GM23338 (cell line): ENCODE results near the gene IRS1. TPM values are rescaled to one million over a fixed set of nuclear protein-coding genes. Genes with fewer than 3 reads are reported as not detected.

Source experiments
- ATAC-seq: fragments of 200-7000 bp; cut with Tn5 transposase; 3 replicates; pipeline ENCODE4 v1.9.1; 2020
- DNase-seq: peaks from one replicate; pipeline ENCODE4 v3.0.0-alpha.2; 2015; ENCODE audit warnings: low spot score
- H2AFZ ChIP-seq: fragments of 200-600 bp; sonication (generic); 2 replicates; pipeline ENCODE4 v1.8.0; 2016; ENCODE audit warnings: antibody characterized with exemption, mild to moderate bottlenecking, moderate library complexity
- H3F3A ChIP-seq: fragments of 200-600 bp; sonication (generic); replicated peaks from 2 replicates; pipeline ENCODE4 v1.8.0; 2017; ENCODE audit warnings: antibody characterized with exemption, mixed run types, low read depth
- H3K27ac ChIP-seq: fragments of 200-600 bp; sonication (generic); 2 replicates; pipeline ENCODE4 v1.6.1; 2016; ENCODE audit warnings: low read depth
- H3K27me3 ChIP-seq: fragments of 200-600 bp; sonication (generic); 2 replicates; pipeline ENCODE4 v1.8.0; 2016; ENCODE audit warnings: mild to moderate bottlenecking, mixed run types, moderate library complexity; ENCODE audit not compliant: insufficient read depth
- H3K36me3 ChIP-seq: fragments of 200-600 bp; sonication (generic); 2 replicates; pipeline ENCODE4 v1.8.0; 2016; ENCODE audit warnings: mild to moderate bottlenecking; ENCODE audit not compliant: insufficient read depth
- H3K4me1 ChIP-seq: fragments of 200-600 bp; sonication (generic); 2 replicates; pipeline ENCODE4 v1.8.0; 2016; ENCODE audit warnings: mild to moderate bottlenecking, moderate library complexity; ENCODE audit not compliant: insufficient read depth
- H3K4me2 ChIP-seq: fragments of 200-600 bp; sonication (generic); 2 replicates; pipeline ENCODE4 v1.7.1; 2017; ENCODE audit warnings: mixed run types
- H3K4me3 ChIP-seq: fragments of 200-600 bp; sonication (generic); 2 replicates; pipeline ENCODE4 v1.6.1; 2016; ENCODE audit warnings: mixed run types
- H3K79me2 ChIP-seq: fragments of 200-600 bp; sonication (generic); replicated peaks from 2 replicates; pipeline ENCODE4 v1.8.0; 2017; ENCODE audit warnings: mild to moderate bottlenecking; ENCODE audit not compliant: insufficient read depth
- H3K9me2 ChIP-seq: fragments of 200-600 bp; sonication (generic); 2 replicates; pipeline ENCODE4 v1.8.0; 2017; ENCODE audit not compliant: insufficient read depth
- H4K20me1 ChIP-seq: fragments of 200-600 bp; sonication (generic); replicated peaks from 2 replicates; pipeline ENCODE4 v1.8.0; 2017; ENCODE audit warnings: mild to moderate bottlenecking; ENCODE audit not compliant: insufficient read depth
- H3K27ac Mint-ChIP-seq: 2 replicates; pipeline ENCODE4 v1.8.0; 2020; ENCODE audit warnings: inconsistent platforms, mild to moderate bottlenecking, moderate library complexity, mixed read lengths
- H3K27me3 Mint-ChIP-seq: 3 replicates; pipeline ENCODE4 v1.8.0; 2022; ENCODE audit warnings: low read depth, mild to moderate bottlenecking, moderate library complexity, mixed read lengths, inconsistent platforms; ENCODE audit not compliant: insufficient read depth, poor library complexity
- H3K36me3 Mint-ChIP-seq: 3 replicates; pipeline ENCODE4 v1.8.0; 2021; ENCODE audit warnings: low read depth, mild to moderate bottlenecking, inconsistent platforms, moderate library complexity, mixed read lengths
- H3K4me1 Mint-ChIP-seq: 3 replicates; pipeline ENCODE4 v1.8.0; 2020; ENCODE audit warnings: mild to moderate bottlenecking, inconsistent platforms, mixed read lengths
- H3K4me3 Mint-ChIP-seq: 3 replicates; pipeline ENCODE4 v1.8.0; 2021; ENCODE audit warnings: moderate library complexity, mild to moderate bottlenecking, inconsistent platforms, mixed read lengths
- H3K9me3 Mint-ChIP-seq: 3 replicates; pipeline ENCODE4 v1.8.0; 2020; ENCODE audit warnings: moderate library complexity, mild to moderate bottlenecking, inconsistent platforms, mixed read lengths
- CREB1 ChIP-seq: fragments of 250-450 bp; sonication (Bioruptor Pico); IDR thresholded peaks from 2 replicates; pipeline ENCODE4 v1.5.0; 2020; ENCODE audit warnings: low read depth, mild to moderate bottlenecking, moderate library complexity
- EZH2 ChIP-seq: fragments of 200-600 bp; sonication (generic); IDR thresholded peaks from one replicate; pipeline ENCODE4 v1.8.0; 2017; ENCODE audit warnings: antibody characterized with exemption, mild to moderate bottlenecking, low read depth; ENCODE audit not compliant: unreplicated experiment
- EZH2phosphoT487 ChIP-seq: fragments of 200-600 bp; sonication (generic); IDR thresholded peaks from one replicate; pipeline ENCODE4 v1.8.1; 2018; ENCODE audit warnings: antibody characterized with exemption; ENCODE audit not compliant: unreplicated experiment
- STAT1 ChIP-seq: IDR thresholded peaks from one replicate; pipeline ENCODE4 v1.6.1; 2016; ENCODE audit warnings: antibody characterized with exemption; ENCODE audit not compliant: unreplicated experiment
- ZNF114 ChIP-seq: fragments of 250-450 bp; sonication (Bioruptor Pico); IDR thresholded peaks from 2 replicates; pipeline ENCODE4 v1.5.0; 2020; ENCODE audit warnings: mild to moderate bottlenecking, moderate library complexity
- ZNF331 ChIP-seq: fragments of 250-450 bp; sonication (Bioruptor Pico); IDR thresholded peaks from 2 replicates; pipeline ENCODE4 v1.5.0; 2020; ENCODE audit warnings: low read depth, mild to moderate bottlenecking, moderate library complexity
- polyA plus RNA-seq: library from polyadenylated mRNA; unstranded; fragments of >200 nt; fragmentation: Nextera tagmentation; extraction: Ambion mirVana; gene quantifications from 2 replicates; pipeline ENCODE4 v1.2.1, GENCODE V29; 2016
- total RNA-seq: library from RNA; depleted of rRNA; stranded (reverse); fragments of >200 nt; shearing (Covaris generic); gene quantifications from 2 replicates; pipeline ENCODE4 v1.2.3, GENCODE V29; 2014
- TF ChIP-seq, protein P1 (sequence below), 2 experiments: fragments of 200-600 bp in 1 of 2; sonication (generic) in 1 of 2; conservative IDR thresholded peaks; 2 replicates each; pipeline versions ENCODE4 v1.5.1 to v1.6.1; 2016 to 2017; ENCODE audit warnings: antibody characterized with exemption in 2 of 2, low read depth in 2 of 2, mild to moderate bottlenecking in 2 of 2, moderate library complexity in 1 of 2
- TF ChIP-seq, protein P2 (sequence below): IDR thresholded peaks from 2 replicates; pipeline ENCODE4 v1.6.1; 2016; ENCODE audit warnings: antibody characterized with exemption
- TF ChIP-seq, protein P3 (sequence below): IDR thresholded peaks from one replicate; pipeline ENCODE4 v1.6.1; 2018; ENCODE audit warnings: antibody characterized with exemption; ENCODE audit not compliant: unreplicated experiment

IRS1 gene
- total and polyA plus RNA-seq, 2 experiments from 2014 or later = 6.9 to 26.2 TPM

- H3K4me2 ChIP-seq = no peak overlapping the region
- peaks cover 69% of the 10 kb centered on the region for H3K79me2 ChIP-seq
- ATAC-seq = no peak
- peaks cover 5% of the 10 kb centered on the region for H3K4me1 Mint-ChIP-seq
- H3K36me3 ChIP-seq = no peaks in the 10 kb centered on the region
- no peak for DNase-seq
- H3K36me3 Mint-ChIP-seq = peaks cover 36% of the 10 kb centered on the region
- no peak overlapping the region for H3K4me3 ChIP-seq
- no peaks in the 10 kb centered on the region for H3K27me3 Mint-ChIP-seq
- H2AFZ ChIP-seq = no peak overlapping the region
- H3K9me2 ChIP-seq = peaks cover 2% of the 10 kb centered on the region; the same call in 1 of the 2 replicates
- H4K20me1 ChIP-seq = no peaks in the 10 kb centered on the region
- H3K27ac ChIP-seq = no peak overlapping the region
- no peaks in the 10 kb centered on the region for H3K27me3 ChIP-seq
- H3F3A ChIP-seq = no peaks in the 10 kb centered on the region
- H3K4me1 ChIP-seq = peaks cover 2% of the 10 kb centered on the region; the same call in 1 of the 2 replicates
- TF ChIP-seq STAT1 = no peak
- no peak overlapping the region; the same call in 1 of the 2 replicates for H3K27ac Mint-ChIP-seq
- peaks cover 17% of the 10 kb centered on the region for H3K9me3 Mint-ChIP-seq
- H3K4me3 Mint-ChIP-seq = no peak overlapping the region
Measured at GRCh38 chr2:226772389-226773179, 27.0 kb downstream of the IRS1 start.

DNA sequence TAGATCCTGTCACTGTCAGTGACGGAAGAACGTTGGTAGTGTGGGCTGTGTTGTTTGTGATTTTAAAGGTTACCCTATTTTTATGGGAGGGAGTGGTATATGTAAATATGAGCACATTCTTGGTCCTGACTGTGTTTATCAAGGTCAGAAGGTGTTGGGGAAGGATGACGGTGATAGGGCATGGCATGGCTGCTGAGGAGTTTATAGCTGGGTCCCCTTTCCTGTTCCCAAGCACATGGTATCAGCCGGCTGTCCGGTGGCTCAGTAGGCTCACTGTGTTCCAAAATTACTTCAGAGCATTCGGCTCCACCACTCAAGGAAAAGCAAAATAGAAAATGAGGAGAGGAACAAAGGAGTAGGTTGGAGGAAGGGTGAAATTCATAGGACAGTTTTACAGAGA, 28.6 kb downstream of the IRS1 start:
- Histone ChIP-seq H3K4me3 (no peak overlapping the region), H3K27ac (no peak overlapping the region)
- ATAC-seq = no peak
- TF ChIP-seq, protein P1, sequence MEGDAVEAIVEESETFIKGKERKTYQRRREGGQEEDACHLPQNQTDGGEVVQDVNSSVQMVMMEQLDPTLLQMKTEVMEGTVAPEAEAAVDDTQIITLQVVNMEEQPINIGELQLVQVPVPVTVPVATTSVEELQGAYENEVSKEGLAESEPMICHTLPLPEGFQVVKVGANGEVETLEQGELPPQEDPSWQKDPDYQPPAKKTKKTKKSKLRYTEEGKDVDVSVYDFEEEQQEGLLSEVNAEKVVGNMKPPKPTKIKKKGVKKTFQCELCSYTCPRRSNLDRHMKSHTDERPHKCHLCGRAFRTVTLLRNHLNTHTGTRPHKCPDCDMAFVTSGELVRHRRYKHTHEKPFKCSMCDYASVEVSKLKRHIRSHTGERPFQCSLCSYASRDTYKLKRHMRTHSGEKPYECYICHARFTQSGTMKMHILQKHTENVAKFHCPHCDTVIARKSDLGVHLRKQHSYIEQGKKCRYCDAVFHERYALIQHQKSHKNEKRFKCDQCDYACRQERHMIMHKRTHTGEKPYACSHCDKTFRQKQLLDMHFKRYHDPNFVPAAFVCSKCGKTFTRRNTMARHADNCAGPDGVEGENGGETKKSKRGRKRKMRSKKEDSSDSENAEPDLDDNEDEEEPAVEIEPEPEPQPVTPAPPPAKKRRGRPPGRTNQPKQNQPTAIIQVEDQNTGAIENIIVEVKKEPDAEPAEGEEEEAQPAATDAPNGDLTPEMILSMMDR (conservative IDR thresholded peaks at IDR 0.05; ENCODE audit: low read depth in 2 of 2) = no peak
- TF ChIP-seq ZNF114 (CRISPR knock-in tag) = no peak
- no peak for TF ChIP-seq ZNF331 (CRISPR knock-in tag)
- no peak for TF ChIP-seq EZH2
- TF ChIP-seq CREB1 = no peak
- TF ChIP-seq STAT1 = no peak
- TF ChIP-seq, protein P2, sequence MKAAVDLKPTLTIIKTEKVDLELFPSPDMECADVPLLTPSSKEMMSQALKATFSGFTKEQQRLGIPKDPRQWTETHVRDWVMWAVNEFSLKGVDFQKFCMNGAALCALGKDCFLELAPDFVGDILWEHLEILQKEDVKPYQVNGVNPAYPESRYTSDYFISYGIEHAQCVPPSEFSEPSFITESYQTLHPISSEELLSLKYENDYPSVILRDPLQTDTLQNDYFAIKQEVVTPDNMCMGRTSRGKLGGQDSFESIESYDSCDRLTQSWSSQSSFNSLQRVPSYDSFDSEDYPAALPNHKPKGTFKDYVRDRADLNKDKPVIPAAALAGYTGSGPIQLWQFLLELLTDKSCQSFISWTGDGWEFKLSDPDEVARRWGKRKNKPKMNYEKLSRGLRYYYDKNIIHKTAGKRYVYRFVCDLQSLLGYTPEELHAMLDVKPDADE = no peak
- TF ChIP-seq, protein P3, sequence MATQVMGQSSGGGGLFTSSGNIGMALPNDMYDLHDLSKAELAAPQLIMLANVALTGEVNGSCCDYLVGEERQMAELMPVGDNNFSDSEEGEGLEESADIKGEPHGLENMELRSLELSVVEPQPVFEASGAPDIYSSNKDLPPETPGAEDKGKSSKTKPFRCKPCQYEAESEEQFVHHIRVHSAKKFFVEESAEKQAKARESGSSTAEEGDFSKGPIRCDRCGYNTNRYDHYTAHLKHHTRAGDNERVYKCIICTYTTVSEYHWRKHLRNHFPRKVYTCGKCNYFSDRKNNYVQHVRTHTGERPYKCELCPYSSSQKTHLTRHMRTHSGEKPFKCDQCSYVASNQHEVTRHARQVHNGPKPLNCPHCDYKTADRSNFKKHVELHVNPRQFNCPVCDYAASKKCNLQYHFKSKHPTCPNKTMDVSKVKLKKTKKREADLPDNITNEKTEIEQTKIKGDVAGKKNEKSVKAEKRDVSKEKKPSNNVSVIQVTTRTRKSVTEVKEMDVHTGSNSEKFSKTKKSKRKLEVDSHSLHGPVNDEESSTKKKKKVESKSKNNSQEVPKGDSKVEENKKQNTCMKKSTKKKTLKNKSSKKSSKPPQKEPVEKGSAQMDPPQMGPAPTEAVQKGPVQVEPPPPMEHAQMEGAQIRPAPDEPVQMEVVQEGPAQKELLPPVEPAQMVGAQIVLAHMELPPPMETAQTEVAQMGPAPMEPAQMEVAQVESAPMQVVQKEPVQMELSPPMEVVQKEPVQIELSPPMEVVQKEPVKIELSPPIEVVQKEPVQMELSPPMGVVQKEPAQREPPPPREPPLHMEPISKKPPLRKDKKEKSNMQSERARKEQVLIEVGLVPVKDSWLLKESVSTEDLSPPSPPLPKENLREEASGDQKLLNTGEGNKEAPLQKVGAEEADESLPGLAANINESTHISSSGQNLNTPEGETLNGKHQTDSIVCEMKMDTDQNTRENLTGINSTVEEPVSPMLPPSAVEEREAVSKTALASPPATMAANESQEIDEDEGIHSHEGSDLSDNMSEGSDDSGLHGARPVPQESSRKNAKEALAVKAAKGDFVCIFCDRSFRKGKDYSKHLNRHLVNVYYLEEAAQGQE = no peak
- TF ChIP-seq EZH2phosphoT487 = no peak

More for the DNA sequence above, 28.6 kb downstream of the IRS1 start:
- H3K27ac Mint-ChIP-seq = no peak overlapping the region; the same call in 1 of the 2 replicates
- Histone ChIP-seq H3K36me3 (no peaks in the 10 kb centered on the region), H3K27me3 (no peaks in the 10 kb centered on the region), H3K9me2 (no peaks in the 10 kb centered on the region), H3K79me2 (peaks cover 71% of the 10 kb centered on the region), H3K4me2 (no peak overlapping the region), H4K20me1 (no peaks in the 10 kb centered on the region), H3K4me1 (no peaks in the 10 kb centered on the region), H3F3A (no peaks in the 10 kb centered on the region), H2AFZ (no peak overlapping the region)
- no peaks in the 10 kb centered on the region for H3K27me3 Mint-ChIP-seq
- H3K9me3 Mint-ChIP-seq = peaks cover 11% of the 10 kb centered on the region
- H3K36me3 Mint-ChIP-seq = peaks cover 21% of the 10 kb centered on the region
- H3K4me1 Mint-ChIP-seq = peaks cover 2% of the 10 kb centered on the region; the same call in 1 of the 3 replicates
- no peak overlapping the region for H3K4me3 Mint-ChIP-seq
- DNase-seq = no peak
